ENCODE results near the gene CLSTN2. TPM values are rescaled to one million over a fixed set of nuclear protein-coding genes. Genes with fewer than 3 reads are reported as not detected.

CLSTN2 gene
- polyA plus RNA-seq, 1 experiment: 0.04 TPM

DNA sequence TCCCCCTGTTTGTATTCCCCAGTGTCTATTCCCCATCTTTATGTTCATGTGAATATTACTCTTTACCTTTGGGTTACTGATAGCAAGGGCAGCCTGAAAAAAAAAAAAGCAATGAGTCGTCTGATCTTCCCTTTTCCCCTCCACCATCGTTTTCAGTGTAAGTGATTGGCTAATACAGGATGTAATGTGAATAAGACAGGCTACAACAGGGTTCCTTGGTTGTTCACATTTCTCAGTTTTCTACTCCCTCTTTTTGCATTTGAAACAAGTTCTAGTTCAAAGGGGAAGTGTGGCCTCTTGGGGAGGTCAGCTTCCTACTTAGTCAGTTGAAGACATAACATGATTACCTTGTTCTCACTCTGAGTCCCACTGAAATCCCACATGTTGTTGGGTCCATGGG, 464.9 kb downstream of the CLSTN2 start:
- ChIA-PET CTCF (no interaction called here), POLR2A (no interaction called here)
- no peaks in the 10 kb centered on the region; the same call in 1 of the 2 replicates for H3K9me3 ChIP-seq (ENCODE audit: control insufficient read depth, insufficient read depth, low read length)
- no peaks in the 10 kb centered on the region for H3K27me3 ChIP-seq (ENCODE audit: control insufficient read depth, insufficient read depth, low read length)
- no peak for DNase-seq (ENCODE audit: low read depth, low spot score)
- TF ChIP-seq, protein P1, sequence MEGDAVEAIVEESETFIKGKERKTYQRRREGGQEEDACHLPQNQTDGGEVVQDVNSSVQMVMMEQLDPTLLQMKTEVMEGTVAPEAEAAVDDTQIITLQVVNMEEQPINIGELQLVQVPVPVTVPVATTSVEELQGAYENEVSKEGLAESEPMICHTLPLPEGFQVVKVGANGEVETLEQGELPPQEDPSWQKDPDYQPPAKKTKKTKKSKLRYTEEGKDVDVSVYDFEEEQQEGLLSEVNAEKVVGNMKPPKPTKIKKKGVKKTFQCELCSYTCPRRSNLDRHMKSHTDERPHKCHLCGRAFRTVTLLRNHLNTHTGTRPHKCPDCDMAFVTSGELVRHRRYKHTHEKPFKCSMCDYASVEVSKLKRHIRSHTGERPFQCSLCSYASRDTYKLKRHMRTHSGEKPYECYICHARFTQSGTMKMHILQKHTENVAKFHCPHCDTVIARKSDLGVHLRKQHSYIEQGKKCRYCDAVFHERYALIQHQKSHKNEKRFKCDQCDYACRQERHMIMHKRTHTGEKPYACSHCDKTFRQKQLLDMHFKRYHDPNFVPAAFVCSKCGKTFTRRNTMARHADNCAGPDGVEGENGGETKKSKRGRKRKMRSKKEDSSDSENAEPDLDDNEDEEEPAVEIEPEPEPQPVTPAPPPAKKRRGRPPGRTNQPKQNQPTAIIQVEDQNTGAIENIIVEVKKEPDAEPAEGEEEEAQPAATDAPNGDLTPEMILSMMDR (IDR thresholded peaks at IDR 0.05; ENCODE audit: low read depth, low read length): no peak
- no peak overlapping the region for H3K4me3 ChIP-seq (ENCODE audit: low read depth, low read length)
- no peak overlapping the region for H3K27ac ChIP-seq (ENCODE audit: low read depth, low read length)

DNA sequence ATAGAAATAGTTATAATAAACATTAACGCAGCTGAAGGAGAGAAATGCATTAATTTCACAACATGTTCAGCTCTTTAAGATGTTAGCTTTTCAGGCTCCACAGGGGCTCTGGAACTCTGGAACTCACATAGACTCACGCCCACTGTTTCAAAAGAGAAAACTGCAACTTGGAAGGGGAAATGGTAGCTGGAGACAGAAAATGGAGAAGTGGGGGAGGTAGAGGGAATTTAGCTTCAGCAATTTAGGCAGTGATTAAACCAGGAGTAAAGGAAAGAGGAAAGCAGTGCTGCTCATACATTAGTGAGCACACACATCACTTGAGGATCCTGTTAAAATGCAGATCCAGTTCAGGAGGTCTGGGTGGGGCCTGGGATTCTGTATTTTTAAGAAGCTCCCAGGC, 468.1 kb downstream of the CLSTN2 start:
- ChIA-PET POLR2A (no interaction called here), CTCF (no interaction called here)
- Histone ChIP-seq H3K4me3 (ENCODE audit: low read depth, low read length) (no peak overlapping the region), H3K9me3 (ENCODE audit: control insufficient read depth, insufficient read depth, low read length) (no peaks in the 10 kb centered on the region; the same call in 1 of the 2 replicates), H3K27me3 (ENCODE audit: control insufficient read depth, insufficient read depth, low read length) (no peaks in the 10 kb centered on the region), H3K27ac (ENCODE audit: low read depth, low read length) (no peak overlapping the region)
- TF ChIP-seq, protein P1 (IDR thresholded peaks at IDR 0.05; ENCODE audit: low read depth, low read length): no peak
- DNase-seq (ENCODE audit: low read depth, low spot score): no peak

DNA sequence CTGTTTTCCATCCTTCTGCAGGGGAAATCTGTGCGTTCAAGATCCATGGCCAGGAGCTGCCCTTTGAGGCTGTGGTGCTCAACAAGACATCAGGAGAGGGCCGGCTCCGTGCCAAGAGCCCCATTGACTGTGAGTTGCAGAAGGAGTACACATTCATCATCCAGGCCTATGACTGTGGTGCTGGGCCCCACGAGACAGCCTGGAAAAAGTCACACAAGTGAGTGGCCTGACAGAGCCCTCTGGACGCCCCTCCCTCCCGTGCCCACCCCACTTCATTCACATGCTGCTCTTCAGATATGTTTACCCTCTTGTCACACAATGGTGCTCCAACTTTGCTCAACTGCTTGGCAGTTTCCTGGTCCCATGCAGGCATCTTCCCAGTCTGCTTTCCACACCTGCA, 468.6 kb downstream of the CLSTN2 start:
- H3K27me3 ChIP-seq (ENCODE audit: control insufficient read depth, insufficient read depth, low read length): no peaks in the 10 kb centered on the region
- CTCF ChIA-PET: no interaction called here
- no peak overlapping the region for H3K4me3 ChIP-seq (ENCODE audit: low read depth, low read length)
- TF ChIP-seq, protein P1 (IDR thresholded peaks at IDR 0.05; ENCODE audit: low read depth, low read length): no peak
- no peak for DNase-seq (ENCODE audit: low read depth, low spot score)
- no peak overlapping the region for H3K27ac ChIP-seq (ENCODE audit: low read depth, low read length)
- POLR2A ChIA-PET: no interaction called here
- no peaks in the 10 kb centered on the region; the same call in 1 of the 2 replicates for H3K9me3 ChIP-seq (ENCODE audit: control insufficient read depth, insufficient read depth, low read length)

- H3K27ac ChIP-seq (ENCODE audit: low read depth, low read length): no peak overlapping the region
- H3K9me3 ChIP-seq (ENCODE audit: control insufficient read depth, insufficient read depth, low read length): no peaks in the 10 kb centered on the region
- ChIA-PET POLR2A (no interaction called here), CTCF (no interaction called here)
- no peak for DNase-seq (ENCODE audit: low read depth, low spot score)
- no peak overlapping the region for H3K4me3 ChIP-seq (ENCODE audit: low read depth, low read length)
- no peaks in the 10 kb centered on the region for H3K27me3 ChIP-seq (ENCODE audit: control insufficient read depth, insufficient read depth, low read length)
- TF ChIP-seq, protein P1 (IDR thresholded peaks at IDR 0.05; ENCODE audit: low read depth, low read length): no peak
Observed at GRCh38 chr3:140406655-140407054, 471.7 kb downstream of the CLSTN2 start.

- Histone ChIP-seq H3K9me3 (ENCODE audit: control insufficient read depth, insufficient read depth, low read length) (no peaks in the 10 kb centered on the region), H3K4me3 (ENCODE audit: low read depth, low read length) (no peak overlapping the region), H3K27ac (ENCODE audit: low read depth, low read length) (no peak overlapping the region), H3K27me3 (ENCODE audit: control insufficient read depth, insufficient read depth, low read length) (no peaks in the 10 kb centered on the region)
- TF ChIP-seq, protein P1 (IDR thresholded peaks at IDR 0.05; ENCODE audit: low read depth, low read length): no peak
- DNase-seq (ENCODE audit: low read depth, low spot score): no peak
- ChIA-PET CTCF (no interaction called here), POLR2A (no interaction called here)
Observed at GRCh38 chr3:140408252-140408651, 473.3 kb downstream of the CLSTN2 start.
